Adrenal gland (tissue), 5 donors: ENCODE measurements around the gene DNAH3.

Source experiments
- CTCF ChIP-seq, 6 experiments: fragments of 450-650 bp in 4 of 6; fragments of 200-600 bp in 2 of 6; sonication (generic) in 1 of 6; IDR thresholded peaks; 1 replicate in 5 of 6; 2 replicates in 1 of 6; pipeline versions ENCODE4 v1.5.1 to v1.8.0; 2016 to 2021; ENCODE audit warnings: antibody characterized with exemption in 6 of 6, mild to moderate bottlenecking in 2 of 6, moderate library complexity in 1 of 6
- POLR2A ChIP-seq, 2 donors: fragments of 450-650 bp; IDR thresholded peaks; one replicate each; pipeline ENCODE4 v1.6.1; 2017; ENCODE audit warnings: antibody characterized with exemption in 2 of 2, mild to moderate bottlenecking in 2 of 2, moderate library complexity in 1 of 2
- donor health status: DM: no; HTN: no; CAD: no.

- TF ChIP-seq POLR2A (IDR thresholded peaks at IDR 0.05): no peak
- no peak for TF ChIP-seq CTCF (IDR thresholded peaks at IDR 0.05)
Observed at GRCh38 chr16:21033704-21034103, 116.9 kb downstream of the DNAH3 start.
